Prostate gland (tissue), 2 donors: Measurements from ENCODE around the gene NAA80.

ENCODE experiments used
- CTCF ChIP-seq, 4 experiments: fragments of 200-600 bp in 2 of 4; fragments of 450-650 bp in 2 of 4; sonication (generic) in 2 of 4; IDR thresholded peaks; 1 replicate in 3 of 4; 2 replicates in 1 of 4; pipeline ENCODE4 v1.5.1; 2016 to 2019; ENCODE audit warnings: antibody characterized with exemption in 4 of 4, mild to moderate bottlenecking in 2 of 4, moderate library complexity in 2 of 4
- POLR2A ChIP-seq: fragments of 450-650 bp; IDR thresholded peaks from one replicate; pipeline ENCODE4 v1.6.1; 2016; ENCODE audit warnings: antibody characterized with exemption, mild to moderate bottlenecking
- POLR2AphosphoS5 ChIP-seq: sonication (generic); formaldehyde crosslinking; IDR thresholded peaks from one replicate; pipeline ENCODE4 v1.6.1; 2017; ENCODE audit warnings: antibody characterized with exemption

DNA sequence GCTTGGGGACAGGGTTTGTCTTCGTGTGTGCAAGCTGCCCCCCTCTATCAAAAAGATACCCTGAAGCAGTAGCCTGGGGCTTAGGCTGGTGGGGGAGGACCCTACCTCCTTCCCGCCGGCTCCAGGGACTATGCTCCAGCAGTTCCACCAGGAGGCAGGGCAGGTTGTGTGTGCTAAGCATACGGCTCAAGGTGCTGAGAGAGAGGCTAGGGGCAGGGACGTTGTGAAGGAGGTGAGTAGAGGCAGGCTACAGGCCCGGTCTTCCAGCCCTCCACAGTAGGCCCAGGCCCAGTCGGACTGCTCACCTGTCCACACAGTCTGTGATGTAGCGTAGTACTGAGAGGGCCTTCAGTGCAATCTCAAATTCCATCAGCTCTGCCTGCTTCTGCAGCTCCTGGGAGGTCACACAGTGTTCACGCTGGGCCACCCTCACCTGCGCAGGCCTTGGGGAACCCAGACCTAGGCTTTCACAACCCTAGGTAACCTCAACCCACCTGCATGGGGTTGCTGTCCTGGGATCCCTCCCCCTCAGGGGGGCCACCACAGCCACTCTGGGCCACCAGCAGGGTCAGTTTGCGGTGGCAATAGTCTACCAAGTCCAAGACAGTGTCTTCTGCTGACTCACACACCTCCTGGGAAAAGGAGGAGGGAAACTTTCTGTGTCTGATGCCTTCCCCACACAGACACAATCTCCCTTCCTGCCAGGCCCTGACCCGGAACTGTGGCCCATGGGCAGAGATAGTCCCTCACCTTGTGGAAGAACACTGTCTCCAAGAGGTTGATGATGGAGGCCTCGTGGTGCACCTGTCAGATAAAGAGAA lies 43.8 kb upstream of the NAA80 start:
- no peak for TF ChIP-seq CTCF (IDR thresholded peaks at IDR 0.05)
- no peak for TF ChIP-seq POLR2A
- TF ChIP-seq POLR2AphosphoS5, result no peak
